ENCODE results near the gene C15orf61.

DNA sequence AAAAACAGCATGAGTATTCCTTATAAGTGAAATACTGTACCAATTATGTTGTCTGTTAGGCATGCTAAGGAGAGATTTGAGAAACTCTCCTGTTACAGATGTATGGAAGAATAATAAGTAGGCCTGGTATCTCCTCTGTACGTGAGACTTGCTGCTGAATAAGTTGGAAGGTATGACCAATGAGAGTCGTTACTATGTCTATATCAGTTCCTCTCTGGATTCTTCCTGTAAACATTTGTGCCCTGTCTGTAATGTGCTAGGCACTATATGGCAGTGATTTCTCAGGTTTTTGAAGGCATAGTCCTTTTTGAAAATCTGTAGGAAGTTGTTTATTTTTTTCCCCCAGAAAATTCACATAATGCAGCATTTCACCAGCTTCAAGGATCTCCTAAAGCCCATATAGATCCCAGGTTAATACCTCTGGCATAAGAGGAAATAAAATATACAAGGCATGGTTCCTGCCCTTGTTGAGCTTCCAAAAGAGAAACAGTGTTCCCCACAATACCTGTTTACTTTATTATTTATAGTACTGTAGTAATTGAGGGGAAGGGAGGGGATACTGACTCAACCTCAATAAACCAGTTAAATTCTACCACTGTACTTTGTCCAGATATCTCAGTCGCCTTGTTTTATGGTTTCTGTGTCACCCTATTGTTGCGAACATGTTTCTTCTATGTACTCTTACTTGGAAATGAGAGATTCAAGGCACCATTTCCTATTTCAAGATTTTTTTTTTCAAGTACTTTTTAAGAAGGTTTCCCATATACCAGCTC, 50.1 kb downstream of the C15orf61 start:
- TF ChIP-seq, protein P1, sequence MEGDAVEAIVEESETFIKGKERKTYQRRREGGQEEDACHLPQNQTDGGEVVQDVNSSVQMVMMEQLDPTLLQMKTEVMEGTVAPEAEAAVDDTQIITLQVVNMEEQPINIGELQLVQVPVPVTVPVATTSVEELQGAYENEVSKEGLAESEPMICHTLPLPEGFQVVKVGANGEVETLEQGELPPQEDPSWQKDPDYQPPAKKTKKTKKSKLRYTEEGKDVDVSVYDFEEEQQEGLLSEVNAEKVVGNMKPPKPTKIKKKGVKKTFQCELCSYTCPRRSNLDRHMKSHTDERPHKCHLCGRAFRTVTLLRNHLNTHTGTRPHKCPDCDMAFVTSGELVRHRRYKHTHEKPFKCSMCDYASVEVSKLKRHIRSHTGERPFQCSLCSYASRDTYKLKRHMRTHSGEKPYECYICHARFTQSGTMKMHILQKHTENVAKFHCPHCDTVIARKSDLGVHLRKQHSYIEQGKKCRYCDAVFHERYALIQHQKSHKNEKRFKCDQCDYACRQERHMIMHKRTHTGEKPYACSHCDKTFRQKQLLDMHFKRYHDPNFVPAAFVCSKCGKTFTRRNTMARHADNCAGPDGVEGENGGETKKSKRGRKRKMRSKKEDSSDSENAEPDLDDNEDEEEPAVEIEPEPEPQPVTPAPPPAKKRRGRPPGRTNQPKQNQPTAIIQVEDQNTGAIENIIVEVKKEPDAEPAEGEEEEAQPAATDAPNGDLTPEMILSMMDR (IDR thresholded peaks at IDR 0.05), result no peak
- no peak for TF ChIP-seq POLR2AphosphoS5 (IDR thresholded peaks at IDR 0.05)
- no peak for TF ChIP-seq POLR2A (IDR thresholded peaks at IDR 0.05)
